ENCODE results near the gene BANK1.

DNA sequence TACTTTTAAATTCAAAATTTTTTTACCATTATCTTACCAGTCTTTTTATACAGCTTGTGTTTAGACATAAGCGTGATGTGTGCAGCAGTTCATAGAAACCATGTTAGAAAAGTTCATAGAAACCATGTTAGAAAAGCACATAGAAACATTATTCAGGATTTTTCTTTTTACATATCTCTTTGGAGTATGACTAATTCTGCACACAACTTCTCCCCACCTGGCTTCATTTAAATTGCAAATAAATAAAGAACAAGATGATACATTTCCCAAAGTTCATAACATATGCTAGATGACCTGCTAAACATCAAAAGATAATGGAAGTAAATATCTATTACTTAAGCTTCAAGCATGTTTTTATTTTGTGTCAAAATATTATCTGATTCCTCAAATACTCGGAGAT, 201.9 kb downstream of the BANK1 start:
- TF ChIP-seq, protein P1, sequence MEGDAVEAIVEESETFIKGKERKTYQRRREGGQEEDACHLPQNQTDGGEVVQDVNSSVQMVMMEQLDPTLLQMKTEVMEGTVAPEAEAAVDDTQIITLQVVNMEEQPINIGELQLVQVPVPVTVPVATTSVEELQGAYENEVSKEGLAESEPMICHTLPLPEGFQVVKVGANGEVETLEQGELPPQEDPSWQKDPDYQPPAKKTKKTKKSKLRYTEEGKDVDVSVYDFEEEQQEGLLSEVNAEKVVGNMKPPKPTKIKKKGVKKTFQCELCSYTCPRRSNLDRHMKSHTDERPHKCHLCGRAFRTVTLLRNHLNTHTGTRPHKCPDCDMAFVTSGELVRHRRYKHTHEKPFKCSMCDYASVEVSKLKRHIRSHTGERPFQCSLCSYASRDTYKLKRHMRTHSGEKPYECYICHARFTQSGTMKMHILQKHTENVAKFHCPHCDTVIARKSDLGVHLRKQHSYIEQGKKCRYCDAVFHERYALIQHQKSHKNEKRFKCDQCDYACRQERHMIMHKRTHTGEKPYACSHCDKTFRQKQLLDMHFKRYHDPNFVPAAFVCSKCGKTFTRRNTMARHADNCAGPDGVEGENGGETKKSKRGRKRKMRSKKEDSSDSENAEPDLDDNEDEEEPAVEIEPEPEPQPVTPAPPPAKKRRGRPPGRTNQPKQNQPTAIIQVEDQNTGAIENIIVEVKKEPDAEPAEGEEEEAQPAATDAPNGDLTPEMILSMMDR (IDR thresholded peaks at IDR 0.05) = no peak
- no peak for TF ChIP-seq POLR2AphosphoS5 (IDR thresholded peaks at IDR 0.05; ENCODE audit: insufficient read depth in 1 of 2, low read depth in 1 of 2)

Measured in vagina (tissue), 2 donors.